Measurements from ENCODE around the gene RRP1B. TPM values are rescaled to one million over a fixed set of nuclear protein-coding genes. Genes with fewer than 3 reads are reported as not detected.

RRP1B gene
- total and polyA plus RNA-seq, 2 of the 13 experiments (the other 11 are each of a cell fraction or from before 2014, with no cell fraction given) = 16.3 to 46.2 TPM

DNA sequence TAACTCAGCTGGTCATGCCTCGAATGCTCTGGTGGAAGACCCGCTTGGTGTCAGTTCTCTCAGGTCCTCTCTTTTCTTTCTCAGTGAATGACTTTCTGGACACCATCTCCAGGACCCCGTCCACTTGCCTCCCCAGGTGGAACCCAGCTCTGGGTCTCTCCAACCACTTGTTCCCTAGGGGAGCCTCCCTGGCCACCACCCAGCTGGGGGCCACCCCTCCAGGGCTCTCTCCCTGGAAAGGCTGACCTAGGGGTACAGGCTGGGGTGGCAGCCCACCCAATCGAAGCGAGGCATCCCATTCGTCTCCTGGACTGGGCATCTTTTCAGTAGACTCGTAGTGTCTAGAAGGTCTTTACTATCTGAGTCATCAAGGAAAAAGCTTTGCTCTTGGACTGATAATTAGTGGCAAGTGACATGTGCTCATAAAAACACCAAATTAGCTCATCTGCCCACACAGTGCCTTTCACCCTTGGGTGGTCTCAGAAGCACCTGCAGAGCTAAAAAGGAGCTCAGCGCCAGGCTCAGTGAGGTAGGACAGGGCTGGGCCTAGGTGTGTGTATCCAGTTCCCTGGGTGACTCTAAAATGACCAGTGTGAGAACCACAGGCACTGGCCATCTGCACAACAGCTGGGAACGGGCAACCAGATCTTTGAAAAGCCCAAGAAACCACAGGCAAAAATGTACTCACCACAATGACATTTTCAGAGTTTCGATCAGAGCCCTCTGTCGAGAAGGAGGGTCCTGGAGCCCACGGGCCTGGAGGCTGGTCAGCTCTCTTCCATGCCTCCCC, 57.2 kb downstream of the RRP1B start:
- ATAC-seq (no peak), FAIRE-seq (no peak), DNase-seq (ENCODE audit: low spot score) (no peak)
- CTCF ChIA-PET (ENCODE audit: low intra/inter-chr PET ratio, low total read pairs) = no interaction called here
- Histone ChIP-seq H3K4me3 (replicated peaks in 1 of 3; ENCODE audit: insufficient read depth in 1 of 3, low read depth in 2 of 3, low read length in 3 of 3) (no peak overlapping the region), H2AFZ (ENCODE audit: low read length) (no peak overlapping the region), H3K4me2 (ENCODE audit: low read depth, low read length) (no peak overlapping the region; the same call in 1 of the 2 replicates), H3K9me3 (ENCODE audit: low read length) (no peaks in the 10 kb centered on the region), H3K79me2 (ENCODE audit: insufficient read depth, low read length) (peaks cover 25% of the 10 kb centered on the region), H3K9ac (ENCODE audit: insufficient read depth, low read depth, low read length) (no peak overlapping the region), H3K4me1 (ENCODE audit: insufficient read depth, low read length) (peaks cover 51% of the 10 kb centered on the region), H4K20me1 (ENCODE audit: insufficient read depth, low read length) (peaks cover 17% of the 10 kb centered on the region), H3K27me3 (ENCODE audit: control insufficient read depth in 1 of 2, insufficient read depth in 2 of 2, low read length in 2 of 2) (peaks cover 2 to 4% of the 10 kb centered on the region in 2 experiments; a peak in 2 of 5 replicates), H3K36me3 (replicated peaks in 1 of 2; ENCODE audit: control insufficient read depth in 1 of 2, insufficient read depth in 2 of 2, low read length in 2 of 2) (peaks cover 0 to 3% of the 10 kb centered on the region in 2 experiments; a peak in 1 of 5 replicates), H3K27ac (ENCODE audit: extremely low read length, insufficient read depth, low read length) (no peak overlapping the region)
- POLR2A ChIA-PET = interaction anchor here (2.1 kb wide), 1 partner anchor 12 kb away, joined by 14 read pairs; no protein-coding TSS in a partner anchor
- WGBS (ENCODE audit: low lambda C conversion rate) = 61% methylated on average over 11 of the region's 12 CpGs
- in situ Hi-C loops (cut with HindIII; ENCODE audit: extremely low pct_ligation_motif_present, low pct_unique_long_range_greater_than_20kb) (no loop called here), intact Hi-C loops (cut with micrococcal nuclease; ENCODE audit: unreplicated experiment) (no loop called here)
- BruUV-seq (replicated peaks) = no TSS peak
- TF ChIP-seq, protein P1, sequence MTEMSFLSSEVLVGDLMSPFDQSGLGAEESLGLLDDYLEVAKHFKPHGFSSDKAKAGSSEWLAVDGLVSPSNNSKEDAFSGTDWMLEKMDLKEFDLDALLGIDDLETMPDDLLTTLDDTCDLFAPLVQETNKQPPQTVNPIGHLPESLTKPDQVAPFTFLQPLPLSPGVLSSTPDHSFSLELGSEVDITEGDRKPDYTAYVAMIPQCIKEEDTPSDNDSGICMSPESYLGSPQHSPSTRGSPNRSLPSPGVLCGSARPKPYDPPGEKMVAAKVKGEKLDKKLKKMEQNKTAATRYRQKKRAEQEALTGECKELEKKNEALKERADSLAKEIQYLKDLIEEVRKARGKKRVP (CRISPR knock-in tag; IDR thresholded peaks at IDR 0.05) = no peak
- TF ChIP-seq MTA3 (CRISPR knock-in tag; IDR thresholded peaks at IDR 0.05) (no peak), TOPORS (CRISPR knock-in tag; IDR thresholded peaks at IDR 0.05) (no peak), MATR3 (CRISPR knock-in tag; IDR thresholded peaks at IDR 0.05) (no peak), MAFK (conservative IDR thresholded peaks at IDR 0.05 in 1 of 2, IDR thresholded peaks at IDR 0.05 in 1 of 2; ENCODE audit: low read length in 2 of 2) (no peak), ZNF160 (CRISPR knock-in tag; IDR thresholded peaks at IDR 0.05) (no peak), ZNF260 (CRISPR knock-in tag; IDR thresholded peaks at IDR 0.05; ENCODE audit: borderline replicate concordance, low read depth) (no peak), ZNF337 (CRISPR knock-in tag; IDR thresholded peaks at IDR 0.05; ENCODE audit: borderline replicate concordance, low read depth) (no peak), ZNF737 (CRISPR knock-in tag; IDR thresholded peaks at IDR 0.05; ENCODE audit: borderline replicate concordance) (no peak), NCOA1 (CRISPR knock-in tag; IDR thresholded peaks at IDR 0.05) (no peak), YY1 (IDR thresholded peaks at IDR 0.05; ENCODE audit: insufficient read depth, insufficient replicate concordance, low read depth, low read length) (no peak)
- TF ChIP-seq, protein P2, sequence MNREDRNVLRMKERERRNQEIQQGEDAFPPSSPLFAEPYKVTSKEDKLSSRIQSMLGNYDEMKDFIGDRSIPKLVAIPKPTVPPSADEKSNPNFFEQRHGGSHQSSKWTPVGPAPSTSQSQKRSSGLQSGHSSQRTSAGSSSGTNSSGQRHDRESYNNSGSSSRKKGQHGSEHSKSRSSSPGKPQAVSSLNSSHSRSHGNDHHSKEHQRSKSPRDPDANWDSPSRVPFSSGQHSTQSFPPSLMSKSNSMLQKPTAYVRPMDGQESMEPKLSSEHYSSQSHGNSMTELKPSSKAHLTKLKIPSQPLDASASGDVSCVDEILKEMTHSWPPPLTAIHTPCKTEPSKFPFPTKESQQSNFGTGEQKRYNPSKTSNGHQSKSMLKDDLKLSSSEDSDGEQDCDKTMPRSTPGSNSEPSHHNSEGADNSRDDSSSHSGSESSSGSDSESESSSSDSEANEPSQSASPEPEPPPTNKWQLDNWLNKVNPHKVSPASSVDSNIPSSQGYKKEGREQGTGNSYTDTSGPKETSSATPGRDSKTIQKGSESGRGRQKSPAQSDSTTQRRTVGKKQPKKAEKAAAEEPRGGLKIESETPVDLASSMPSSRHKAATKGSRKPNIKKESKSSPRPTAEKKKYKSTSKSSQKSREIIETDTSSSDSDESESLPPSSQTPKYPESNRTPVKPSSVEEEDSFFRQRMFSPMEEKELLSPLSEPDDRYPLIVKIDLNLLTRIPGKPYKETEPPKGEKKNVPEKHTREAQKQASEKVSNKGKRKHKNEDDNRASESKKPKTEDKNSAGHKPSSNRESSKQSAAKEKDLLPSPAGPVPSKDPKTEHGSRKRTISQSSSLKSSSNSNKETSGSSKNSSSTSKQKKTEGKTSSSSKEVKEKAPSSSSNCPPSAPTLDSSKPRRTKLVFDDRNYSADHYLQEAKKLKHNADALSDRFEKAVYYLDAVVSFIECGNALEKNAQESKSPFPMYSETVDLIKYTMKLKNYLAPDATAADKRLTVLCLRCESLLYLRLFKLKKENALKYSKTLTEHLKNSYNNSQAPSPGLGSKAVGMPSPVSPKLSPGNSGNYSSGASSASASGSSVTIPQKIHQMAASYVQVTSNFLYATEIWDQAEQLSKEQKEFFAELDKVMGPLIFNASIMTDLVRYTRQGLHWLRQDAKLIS (CRISPR knock-in tag; IDR thresholded peaks at IDR 0.05) = no peak
- TF ChIP-seq, protein P3, sequence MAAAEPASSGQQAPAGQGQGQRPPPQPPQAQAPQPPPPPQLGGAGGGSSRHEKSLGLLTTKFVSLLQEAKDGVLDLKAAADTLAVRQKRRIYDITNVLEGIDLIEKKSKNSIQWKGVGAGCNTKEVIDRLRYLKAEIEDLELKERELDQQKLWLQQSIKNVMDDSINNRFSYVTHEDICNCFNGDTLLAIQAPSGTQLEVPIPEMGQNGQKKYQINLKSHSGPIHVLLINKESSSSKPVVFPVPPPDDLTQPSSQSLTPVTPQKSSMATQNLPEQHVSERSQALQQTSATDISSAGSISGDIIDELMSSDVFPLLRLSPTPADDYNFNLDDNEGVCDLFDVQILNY (CRISPR knock-in tag; conservative IDR thresholded peaks at IDR 0.05) = no peak
- TF ChIP-seq, protein P4, sequence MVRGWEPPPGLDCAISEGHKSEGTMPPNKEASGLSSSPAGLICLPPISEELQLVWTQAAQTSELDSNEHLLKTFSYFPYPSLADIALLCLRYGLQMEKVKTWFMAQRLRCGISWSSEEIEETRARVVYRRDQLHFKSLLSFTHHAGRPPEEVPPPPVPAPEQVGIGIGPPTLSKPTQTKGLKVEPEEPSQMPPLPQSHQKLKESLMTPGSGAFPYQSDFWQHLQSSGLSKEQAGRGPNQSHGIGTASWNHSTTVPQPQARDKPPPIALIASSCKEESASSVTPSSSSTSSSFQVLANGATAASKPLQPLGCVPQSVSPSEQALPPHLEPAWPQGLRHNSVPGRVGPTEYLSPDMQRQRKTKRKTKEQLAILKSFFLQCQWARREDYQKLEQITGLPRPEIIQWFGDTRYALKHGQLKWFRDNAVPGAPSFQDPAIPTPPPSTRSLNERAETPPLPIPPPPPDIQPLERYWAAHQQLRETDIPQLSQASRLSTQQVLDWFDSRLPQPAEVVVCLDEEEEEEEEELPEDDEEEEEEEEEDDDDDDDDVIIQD (CRISPR knock-in tag; IDR thresholded peaks at IDR 0.05; ENCODE audit: low read depth) = no peak
- TF ChIP-seq, protein P5, sequence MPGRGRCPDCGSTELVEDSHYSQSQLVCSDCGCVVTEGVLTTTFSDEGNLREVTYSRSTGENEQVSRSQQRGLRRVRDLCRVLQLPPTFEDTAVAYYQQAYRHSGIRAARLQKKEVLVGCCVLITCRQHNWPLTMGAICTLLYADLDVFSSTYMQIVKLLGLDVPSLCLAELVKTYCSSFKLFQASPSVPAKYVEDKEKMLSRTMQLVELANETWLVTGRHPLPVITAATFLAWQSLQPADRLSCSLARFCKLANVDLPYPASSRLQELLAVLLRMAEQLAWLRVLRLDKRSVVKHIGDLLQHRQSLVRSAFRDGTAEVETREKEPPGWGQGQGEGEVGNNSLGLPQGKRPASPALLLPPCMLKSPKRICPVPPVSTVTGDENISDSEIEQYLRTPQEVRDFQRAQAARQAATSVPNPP (CRISPR knock-in tag; IDR thresholded peaks at IDR 0.05) = no peak
